Measurements from ENCODE around the gene DSTN. TPM values are rescaled to one million over a fixed set of nuclear protein-coding genes. Genes with fewer than 3 reads are reported as not detected.
A peak's percentile ranks its signal among the peaks of the same experiment; 100 is the strongest.

The DSTN gene
- total RNA-seq, 6 experiments from 2014 or later = 65.8 to 94.4 (median 86.9) TPM

DNA sequence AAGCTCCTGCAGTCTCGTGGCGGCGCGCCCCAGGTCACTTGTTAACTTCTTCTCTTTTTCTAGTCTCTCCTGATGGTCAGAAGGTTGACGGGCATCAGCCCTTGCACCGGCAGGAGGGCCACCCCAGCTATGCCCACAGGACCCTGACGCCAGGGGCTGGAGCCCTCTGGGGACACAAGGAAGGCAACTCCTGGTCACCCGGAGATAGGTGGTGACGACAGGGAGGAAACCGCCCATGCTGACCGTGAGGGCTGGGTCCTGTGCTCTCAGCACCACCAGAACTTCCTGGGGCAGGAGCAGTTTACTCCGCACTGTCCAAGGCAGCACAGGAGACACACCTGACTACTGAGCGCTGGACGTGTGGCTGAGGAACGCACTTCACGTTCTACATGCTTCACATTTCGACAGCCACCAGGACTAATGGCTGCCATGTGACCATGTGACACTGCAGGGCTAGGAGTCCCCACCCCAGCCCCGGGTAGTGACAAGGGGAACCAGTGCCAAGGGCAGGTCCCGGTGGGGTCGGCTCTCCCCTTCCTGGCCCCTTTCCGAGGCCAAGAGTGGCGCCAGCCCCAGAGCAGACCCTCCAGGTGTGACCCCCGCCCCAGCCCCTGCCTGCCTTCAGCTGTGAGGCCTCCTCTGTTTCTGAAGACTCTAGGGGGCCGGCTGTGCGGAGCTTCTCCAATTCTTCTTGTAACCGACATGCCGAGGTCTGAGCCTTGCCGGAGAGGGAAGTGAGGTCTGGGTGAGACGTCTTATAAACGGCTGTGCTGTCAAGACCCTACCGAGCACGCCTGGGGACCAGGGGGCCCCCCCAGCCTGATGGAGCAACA is 45.2 kb downstream of the DSTN start:
- Histone ChIP-seq H3K4me1 (no peaks in the 10 kb centered on the region), H3K27ac (no peak overlapping the region), H3K36me3 (peaks cover 0 to 55% (median 33%) of the 10 kb centered on the region in 4 donors), H3K9me3 (no peaks in the 10 kb centered on the region), H3K27me3 (no peaks in the 10 kb centered on the region), H3K4me3 (no peak overlapping the region)
- peak in 2 of 3 donors; percentile 28 to 55 for DNase-seq
- peak in 2 of 4 donors; percentile 1 to 2 for ATAC-seq
- intact Hi-C loops (cut with DNase I) = loop anchor here (10.0 kb wide), 1 partner anchor 80 kb away; the partner anchor contains the start of gene BFSP1 (in 2 of the 2)
- 59% methylated on average over 7 of the region's 32 CpGs for WGBS (ENCODE audit: insufficient coverage, low coverage, low lambda C conversion rate, missing lambda C conversion rate)
- TF ChIP-seq CTCF (IDR thresholded peaks at IDR 0.05) (no peak), POLR2A (IDR thresholded peaks at IDR 0.05) (no peak)

DNA sequence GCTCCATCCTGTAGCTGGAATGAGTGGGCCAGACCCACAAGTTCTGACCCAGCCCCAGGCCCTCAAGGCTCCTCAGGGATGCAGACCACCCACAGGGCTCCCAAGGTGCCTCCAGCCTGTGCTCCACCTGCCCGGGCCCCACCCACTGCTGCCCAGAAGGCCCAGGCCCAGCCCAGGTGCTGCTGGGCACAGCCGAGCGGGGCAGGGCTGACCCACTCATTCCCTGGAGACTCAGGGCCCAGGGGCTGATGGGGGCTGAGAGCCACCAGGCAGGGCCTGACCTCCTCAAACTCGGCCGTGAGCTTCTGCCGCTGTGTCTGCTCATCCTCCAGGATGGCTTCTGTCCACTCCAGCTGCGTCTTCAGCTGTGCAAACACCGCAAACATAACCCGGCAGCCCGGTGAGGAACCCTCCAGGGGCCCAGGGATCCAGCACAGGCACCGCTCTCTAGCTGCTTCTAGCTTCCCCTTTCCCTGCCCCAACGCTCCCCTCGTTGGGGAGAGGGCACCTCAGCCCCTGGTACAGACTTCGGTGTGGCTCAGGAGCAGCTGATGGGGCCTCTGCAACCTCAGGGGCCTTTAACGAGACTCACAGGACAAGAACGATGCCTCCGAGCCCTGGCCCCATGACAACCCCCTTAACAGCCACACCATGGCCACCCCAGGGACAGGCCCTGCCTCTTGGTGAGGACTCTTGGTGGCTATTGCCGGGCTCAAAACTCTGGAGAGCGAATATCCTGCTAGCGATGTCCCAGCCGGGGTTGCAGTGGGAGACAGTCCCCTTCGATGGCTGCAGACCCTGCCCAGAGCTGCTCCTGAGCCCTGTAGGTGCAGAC is 46.0 kb downstream of the DSTN start:
- no peaks in the 10 kb centered on the region for H3K9me3 ChIP-seq
- H3K4me1 ChIP-seq = no peaks in the 10 kb centered on the region
- no peaks in the 10 kb centered on the region for H3K27me3 ChIP-seq
- WGBS (ENCODE audit: insufficient coverage, low coverage, low lambda C conversion rate, missing lambda C conversion rate) = 33% methylated on average over 1 of the region's 22 CpGs
- TF ChIP-seq POLR2A (IDR thresholded peaks at IDR 0.05) (no peak), CTCF (IDR thresholded peaks at IDR 0.05) (no peak)
- ATAC-seq (no peak), DNase-seq (no peak)
- H3K4me3 ChIP-seq = no peak overlapping the region
- no peak overlapping the region for H3K27ac ChIP-seq
- peaks cover 0 to 63% (median 40%) of the 10 kb centered on the region in 4 donors for H3K36me3 ChIP-seq
- intact Hi-C loops (cut with DNase I) = loop anchor here (10.0 kb wide), 1 partner anchor 81 kb away; the partner anchor contains the start of gene BFSP1 (in 2 of the 2)

DNA sequence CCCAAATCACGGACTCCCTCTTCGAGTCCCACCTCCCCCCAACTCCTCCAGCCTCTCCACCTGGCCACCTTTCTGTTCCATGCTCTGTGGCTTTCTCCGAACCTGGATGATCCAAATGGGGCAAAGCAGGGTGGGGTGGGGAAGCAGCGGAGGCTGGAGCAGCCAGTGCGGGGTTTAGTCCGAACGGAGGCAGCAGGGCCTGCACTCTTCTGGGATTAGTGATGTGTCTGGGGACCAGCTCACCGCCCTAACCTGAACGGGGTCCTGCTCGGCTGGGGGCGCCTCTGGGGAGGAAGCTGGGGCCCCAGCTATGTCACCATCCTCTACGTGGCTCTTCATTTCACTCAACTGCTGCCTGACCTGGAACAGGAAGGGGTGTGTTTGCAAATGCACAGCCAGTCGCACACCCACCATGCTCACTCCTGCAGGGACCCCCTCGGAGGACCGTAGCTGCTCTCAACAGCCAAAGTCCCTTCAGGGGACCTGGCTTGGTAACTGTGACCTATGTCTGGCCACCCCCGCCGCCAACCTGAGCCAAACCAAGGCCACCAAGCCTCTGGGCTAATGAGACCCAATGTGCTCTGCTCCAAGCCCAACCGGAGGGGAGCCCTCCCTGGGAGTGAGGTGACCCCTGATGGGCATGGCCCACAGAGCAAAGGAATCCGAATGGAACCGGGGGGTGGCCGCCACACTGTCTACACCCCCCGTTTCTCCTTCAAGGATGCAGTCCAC is 46.8 kb downstream of the DSTN start:
- intact Hi-C loops (cut with DNase I) = loop anchor here (10.0 kb wide), 1 partner anchor 82 kb away; the partner anchor contains the start of gene BFSP1 (in 2 of the 2)
- no peak overlapping the region for H3K27ac ChIP-seq
- H3K4me3 ChIP-seq = no peak overlapping the region
- no peak for ATAC-seq
- DNase-seq = peak in 1 of 3 donors; percentile 42
- no peaks in the 10 kb centered on the region for H3K4me1 ChIP-seq
- 80% methylated on average over 2 of the region's 22 CpGs for WGBS (ENCODE audit: insufficient coverage, low coverage, low lambda C conversion rate, missing lambda C conversion rate)
- peaks cover 0 to 71% (median 48%) of the 10 kb centered on the region in 4 donors for H3K36me3 ChIP-seq
- H3K27me3 ChIP-seq = no peaks in the 10 kb centered on the region
- TF ChIP-seq CTCF (IDR thresholded peaks at IDR 0.05) (no peak), POLR2A (IDR thresholded peaks at IDR 0.05) (no peak)
- H3K9me3 ChIP-seq = no peaks in the 10 kb centered on the region
